GM19193 (cell line): ENCODE results near the gene C3AR1.

Experiments used
- POLR2A ChIP-seq: IDR thresholded peaks from 4 replicates; pipeline ENCODE4 v1.6.1; 2011; ENCODE audit not compliant: insufficient read depth, insufficient read length; ENCODE audit errors: extremely low read depth

The C3AR1 gene

GRCh38 chr12:8065991-8066594, at the start of gene C3AR1:
C3AR1 (minus strand) TSS chr12:8066359; CDS start chr12:8060185, 6,174 bp downstream.
- no peak for TF ChIP-seq POLR2A

DNA sequence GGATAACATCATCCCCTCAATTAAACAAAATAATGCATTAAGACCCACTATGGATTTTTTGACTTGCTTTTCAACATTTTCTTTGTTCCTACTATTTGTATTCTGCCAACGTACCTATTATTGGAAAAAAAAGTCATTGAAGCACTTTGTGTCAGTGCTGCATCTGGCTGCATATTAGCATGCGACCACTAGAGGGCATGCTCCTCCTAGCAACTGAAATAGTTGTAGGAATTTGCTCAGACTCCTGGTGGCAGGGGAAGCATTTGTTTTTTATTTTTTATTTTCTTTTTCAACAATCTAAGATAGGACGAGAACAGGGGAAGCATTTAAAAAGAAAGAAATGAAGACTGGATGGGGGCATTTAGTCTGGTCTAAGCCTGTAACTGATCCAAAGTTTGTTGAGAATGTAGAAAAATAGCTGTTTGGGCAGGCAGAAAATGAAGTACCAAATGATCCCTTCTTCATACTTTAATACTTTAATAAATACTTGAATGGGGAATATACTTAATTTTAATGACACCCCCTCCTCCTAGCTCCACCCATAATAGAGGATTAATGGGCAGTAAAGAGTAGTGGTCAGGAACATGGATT, 42.7 kb upstream of the C3AR1 start:
- no peak for TF ChIP-seq POLR2A

GRCh38 chr12:8099235-8099634, 33.1 kb upstream of the C3AR1 start:
- no peak for TF ChIP-seq POLR2A

DNA sequence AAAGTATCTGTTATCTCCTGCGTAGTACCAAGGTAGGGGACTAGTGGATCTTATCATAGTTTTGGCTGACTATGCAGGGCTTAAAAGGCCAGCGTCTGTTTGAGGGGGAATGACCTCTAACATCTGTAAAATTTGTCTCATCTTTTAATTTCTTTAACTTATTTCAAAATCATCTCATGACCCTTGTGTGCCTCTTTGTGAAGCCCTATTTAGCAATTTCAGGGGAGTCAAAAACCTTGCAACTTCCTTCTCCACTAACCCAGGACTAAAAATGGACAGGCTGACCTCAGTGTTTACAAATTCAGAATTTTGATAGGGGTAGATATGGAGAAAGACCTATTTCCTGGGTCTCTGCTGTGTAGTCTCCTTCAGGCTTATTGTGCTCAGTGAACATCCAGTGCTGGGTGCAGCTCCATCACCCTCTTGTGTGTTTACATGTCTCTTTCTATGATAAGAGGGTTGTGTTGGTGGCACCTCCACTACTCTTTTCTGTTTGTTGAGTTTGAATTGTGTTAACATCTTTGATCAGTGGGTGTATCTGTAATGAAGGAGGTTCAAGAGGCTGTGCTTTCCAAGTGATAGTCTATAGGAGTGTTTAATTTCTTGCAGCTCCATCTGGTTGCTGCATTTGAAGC, 30.2 kb upstream of the C3AR1 start:
- TF ChIP-seq POLR2A = no peak

DNA sequence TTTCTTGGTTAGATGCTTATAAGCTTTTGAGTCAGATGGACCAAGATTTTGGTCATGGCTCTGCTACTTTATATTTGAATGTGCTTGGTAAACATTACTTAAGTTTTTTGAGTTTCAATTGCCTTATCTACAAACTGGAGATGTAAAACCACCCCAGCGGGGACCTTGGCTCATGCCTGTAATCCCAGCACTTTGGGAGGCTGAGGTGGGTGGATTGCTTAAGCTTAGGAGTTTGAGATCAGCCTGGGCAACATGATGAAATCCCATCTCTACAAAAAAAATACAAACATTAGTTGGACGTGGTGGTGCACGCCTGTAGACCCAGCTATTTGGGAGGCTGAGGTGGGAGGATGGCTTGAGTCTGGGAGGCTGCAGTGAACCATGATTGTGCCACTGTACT, 27.1 kb upstream of the C3AR1 start:
- no peak for TF ChIP-seq POLR2A

- TF ChIP-seq POLR2A = no peak
Measured at GRCh38 chr12:8089716-8090115, 23.6 kb upstream of the C3AR1 start.

GRCh38 chr12:8088574-8088973, 22.4 kb upstream of the C3AR1 start:
- no peak for TF ChIP-seq POLR2A

DNA sequence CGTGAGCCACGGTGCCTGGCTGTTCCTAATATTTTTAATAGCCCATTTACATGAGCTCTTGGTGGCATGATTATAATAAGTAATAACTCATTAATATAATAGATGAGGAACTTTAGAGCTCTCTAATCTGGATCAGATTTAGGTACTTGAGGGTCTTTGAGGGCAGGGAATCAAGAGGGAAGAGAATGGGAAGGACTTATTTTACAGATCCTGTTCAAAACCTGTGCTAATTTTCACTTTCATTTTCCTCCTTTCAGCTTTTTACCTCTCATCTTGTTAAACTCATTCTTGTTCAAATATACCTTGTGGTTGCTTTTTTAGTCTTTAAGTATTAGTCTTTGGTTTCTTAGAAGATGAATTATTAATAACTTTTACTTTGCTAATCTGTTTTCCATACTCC, 21.5 kb upstream of the C3AR1 start:
- no peak for TF ChIP-seq POLR2A

DNA sequence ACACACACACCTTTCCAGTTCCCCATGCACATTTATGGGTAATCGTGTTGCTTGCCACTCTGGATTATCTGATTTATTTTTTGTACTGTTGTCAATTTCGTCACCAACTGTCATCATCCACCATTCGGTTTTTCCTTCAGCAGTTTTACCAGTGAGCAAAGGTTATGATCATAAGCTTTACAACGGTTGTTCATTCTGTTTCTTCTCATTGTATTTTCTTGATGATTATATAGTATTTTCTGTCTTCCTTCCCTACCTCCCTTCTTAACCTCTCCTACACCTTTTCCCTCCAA, 16.6 kb upstream of the C3AR1 start:
- TF ChIP-seq POLR2A = no peak

DNA sequence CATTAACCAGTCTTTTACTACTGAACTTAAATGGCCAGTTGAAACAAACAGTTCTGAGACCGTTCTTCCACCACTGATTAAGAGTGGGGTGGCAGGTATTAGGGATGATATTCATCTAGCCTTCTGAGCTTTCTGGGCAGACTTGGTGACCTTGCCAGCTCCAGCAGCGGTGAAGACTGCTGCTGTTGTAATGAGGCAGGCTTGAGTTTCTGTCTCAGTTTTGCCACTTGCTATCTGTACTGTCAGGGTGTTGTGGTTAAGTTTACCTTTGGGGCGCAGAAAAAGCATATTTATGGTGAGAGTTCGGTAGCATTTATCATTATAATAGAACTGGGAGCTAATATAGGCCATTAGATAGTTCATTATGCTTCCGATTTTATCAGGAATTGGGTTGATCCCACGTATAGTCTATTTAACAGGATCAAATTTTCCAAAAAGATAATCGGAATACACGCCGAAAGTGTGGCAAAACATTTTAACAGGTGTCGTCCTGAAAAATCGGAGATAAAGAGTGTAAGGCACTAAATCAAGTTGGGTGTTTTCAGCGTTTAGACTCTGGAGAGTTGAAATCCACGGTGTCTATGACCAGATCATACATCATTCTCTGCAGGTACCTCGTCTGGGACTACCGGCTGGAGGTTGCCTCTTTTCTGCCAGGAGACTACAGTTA, 15.2 kb upstream of the C3AR1 start:
- TF ChIP-seq POLR2A = no peak

DNA sequence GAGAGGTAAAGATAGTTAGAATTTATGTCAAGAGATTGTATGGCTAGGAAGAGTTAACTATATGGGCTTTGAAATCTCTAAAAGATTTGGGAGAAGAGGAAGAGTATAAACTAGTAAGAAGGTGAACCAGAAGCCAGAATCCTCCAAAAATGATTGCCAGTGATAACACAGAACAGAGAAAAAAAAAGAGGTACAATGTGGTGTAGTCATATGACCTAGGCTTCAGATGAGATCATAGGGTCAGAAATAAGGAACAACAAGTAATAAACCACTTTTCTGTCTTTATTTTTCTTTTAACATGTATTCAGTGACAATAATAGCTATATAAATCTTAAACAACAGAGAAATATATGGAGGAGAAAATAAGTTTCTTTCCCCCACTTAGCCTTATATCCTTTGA, 14.0 kb upstream of the C3AR1 start:
- no peak for TF ChIP-seq POLR2A

- TF ChIP-seq POLR2A = no peak
Measured at GRCh38 chr12:8078916-8079315, 12.8 kb upstream of the C3AR1 start.

- TF ChIP-seq POLR2A = no peak
Measured at GRCh38 chr12:8078398-8078797, 12.2 kb upstream of the C3AR1 start.

DNA sequence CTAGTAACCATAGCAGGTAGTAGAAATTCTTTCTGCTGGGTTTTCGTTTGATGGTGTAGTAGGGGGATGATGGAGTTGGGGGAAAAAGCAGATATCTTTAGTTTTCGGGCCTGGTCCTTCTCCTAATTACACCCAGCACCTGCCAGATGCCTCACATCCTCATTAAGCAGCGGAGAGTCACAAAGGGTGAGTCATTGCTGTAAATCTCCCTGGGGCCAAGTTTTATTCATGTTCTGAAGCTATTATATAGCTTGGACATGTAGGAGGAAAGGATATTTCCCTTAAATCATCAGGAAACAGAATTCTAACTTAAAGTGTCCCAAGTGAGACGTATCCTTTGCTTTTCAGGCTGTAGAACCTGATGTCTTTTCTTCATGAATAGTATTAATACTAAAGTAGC, 11.0 kb upstream of the C3AR1 start:
- TF ChIP-seq POLR2A = no peak

DNA sequence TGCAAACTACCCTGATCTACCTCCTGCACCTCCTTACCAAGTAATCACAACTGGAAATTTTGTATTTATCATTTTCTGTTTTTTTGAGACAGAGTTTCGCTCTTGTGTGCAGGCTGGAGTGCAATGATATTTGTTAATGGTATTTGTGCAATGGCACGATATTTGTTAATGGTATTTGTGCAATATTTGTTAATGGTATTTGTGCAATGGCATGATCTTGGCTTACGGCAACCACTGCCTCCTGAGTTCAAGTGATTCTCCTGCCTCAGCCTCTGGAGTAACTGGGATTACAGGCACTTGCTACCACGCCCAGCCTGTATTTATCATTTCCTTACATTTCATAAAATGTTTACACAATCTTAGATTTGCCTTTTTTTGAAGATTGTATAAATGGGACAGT, 10.2 kb upstream of the C3AR1 start:
- TF ChIP-seq POLR2A = no peak

DNA sequence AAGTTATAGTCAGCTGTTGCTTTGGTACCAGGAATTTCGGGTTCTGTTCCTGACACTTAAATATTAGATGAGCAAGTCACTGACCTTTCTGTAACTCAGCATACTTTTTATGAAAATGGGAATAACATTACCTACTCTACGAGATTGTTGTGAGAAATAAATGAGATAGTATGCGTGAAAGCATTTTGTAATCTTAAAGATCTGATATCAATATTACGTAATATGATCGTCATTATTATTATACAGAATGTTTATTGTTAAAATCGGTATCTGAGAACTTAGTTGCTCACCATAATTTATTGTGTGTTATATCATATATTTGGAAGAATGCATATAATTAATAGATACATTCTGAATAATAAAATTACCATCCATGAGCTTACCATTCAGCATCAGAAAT, 9.8 kb upstream of the C3AR1 start:
- no peak for TF ChIP-seq POLR2A
